GM19351 (cell line): Measurements from ENCODE around the gene JARID2.

ENCODE experiments used
- ATAC-seq: cut with Tn5 transposase; IDR thresholded peaks from one replicate; pipeline ENCODE4 v1.9.1; 2021; ENCODE audit warnings: mild to moderate bottlenecking, moderate library complexity; ENCODE audit not compliant: unreplicated experiment

JARID2 gene

GRCh38 chr6:15513131-15513771 lies 267.4 kb downstream of the JARID2 start:
- ATAC-seq, result no peak

- ATAC-seq, result no peak
Measured at GRCh38 chr6:15513801-15514711, 268.2 kb downstream of the JARID2 start.

- ATAC-seq, result no peak
Measured at GRCh38 chr6:15515226-15515625, 269.4 kb downstream of the JARID2 start.

GRCh38 chr6:15515660-15516375 lies 269.9 kb downstream of the JARID2 start:
- ATAC-seq, result no peak

GRCh38 chr6:15516378-15516777 lies 270.5 kb downstream of the JARID2 start:
- no peak for ATAC-seq

- ATAC-seq, result no peak
Measured at GRCh38 chr6:15516923-15517560, 271.2 kb downstream of the JARID2 start.

GRCh38 chr6:15517600-15517999 lies 271.7 kb downstream of the JARID2 start:
- no peak for ATAC-seq

- no peak for ATAC-seq
Measured at GRCh38 chr6:15518057-15518456, 272.2 kb downstream of the JARID2 start.

GRCh38 chr6:15518878-15519277 lies 273.0 kb downstream of the JARID2 start:
- no peak for ATAC-seq

GRCh38 chr6:15519681-15520080 lies 273.8 kb downstream of the JARID2 start:
- no peak for ATAC-seq

- ATAC-seq, result no peak
Measured at GRCh38 chr6:15520626-15521203, 274.8 kb downstream of the JARID2 start.

- no peak for ATAC-seq
Measured at GRCh38 chr6:15521582-15521981, 275.7 kb downstream of the JARID2 start.

GRCh38 chr6:15522026-15522425 lies 276.2 kb downstream of the JARID2 start:
- no peak for ATAC-seq

GRCh38 chr6:15522427-15522826 lies 276.6 kb downstream of the JARID2 start:
- no peak for ATAC-seq

- ATAC-seq, result no peak
Measured at GRCh38 chr6:15522856-15523529, 277.1 kb downstream of the JARID2 start.

- ATAC-seq, result no peak
Measured at GRCh38 chr6:15523679-15524630, 278.1 kb downstream of the JARID2 start.

- no peak for ATAC-seq
Measured at GRCh38 chr6:15524861-15525401, 279.1 kb downstream of the JARID2 start.

GRCh38 chr6:15526212-15526701 lies 280.4 kb downstream of the JARID2 start:
- no peak for ATAC-seq
